Measurements from ENCODE around the gene EIF1B. TPM values are rescaled to one million over a fixed set of nuclear protein-coding genes. Genes with fewer than 3 reads are reported as not detected.

Gene EIF1B
- total and polyA plus RNA-seq, 4 donors, result 36.6 to 186 (median 104) TPM

DNA sequence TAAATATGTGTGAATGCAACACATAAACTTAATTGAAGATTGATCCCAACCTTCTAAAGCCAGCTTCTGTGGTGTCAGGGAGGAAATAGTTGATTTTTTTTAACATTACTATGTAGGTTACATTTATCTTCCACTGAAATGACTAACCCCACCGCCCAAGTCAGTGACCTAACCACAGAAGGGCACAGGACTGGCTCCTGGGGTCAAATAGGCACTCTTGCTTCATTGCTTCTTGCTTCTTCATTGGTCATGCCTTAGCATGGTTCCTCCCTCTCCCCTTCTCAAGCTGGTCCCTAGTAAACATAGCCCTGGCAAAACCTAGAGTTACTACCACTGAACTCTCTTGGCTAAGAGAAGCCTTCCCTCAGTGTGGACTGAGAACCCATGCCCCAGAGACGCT lies 12.3 kb downstream of the EIF1B start:
- H3K9me3 ChIP-seq (ENCODE audit: control insufficient read depth, insufficient read depth, low read length), result no peaks in the 10 kb centered on the region
- no peak overlapping the region for H3K27ac ChIP-seq (ENCODE audit: low read depth, low read length)
- 100% methylated on average over 2 of the region's 2 CpGs for WGBS (ENCODE audit: insufficient coverage)
- no peaks in the 10 kb centered on the region for H3K27me3 ChIP-seq (ENCODE audit: control insufficient read depth, insufficient read depth, low read length)
- H3K36me3 ChIP-seq (ENCODE audit: control insufficient read depth, insufficient read depth, low read length), result no peaks in the 10 kb centered on the region
- no peak for DNase-seq (ENCODE audit: low read depth in 4 of 6, low spot score in 6 of 6)
- no peaks in the 10 kb centered on the region for H3K4me1 ChIP-seq (ENCODE audit: control insufficient read depth, insufficient read depth, low read length)
- H3K4me3 ChIP-seq (ENCODE audit: low read depth, low read length), result no peak overlapping the region

DNA sequence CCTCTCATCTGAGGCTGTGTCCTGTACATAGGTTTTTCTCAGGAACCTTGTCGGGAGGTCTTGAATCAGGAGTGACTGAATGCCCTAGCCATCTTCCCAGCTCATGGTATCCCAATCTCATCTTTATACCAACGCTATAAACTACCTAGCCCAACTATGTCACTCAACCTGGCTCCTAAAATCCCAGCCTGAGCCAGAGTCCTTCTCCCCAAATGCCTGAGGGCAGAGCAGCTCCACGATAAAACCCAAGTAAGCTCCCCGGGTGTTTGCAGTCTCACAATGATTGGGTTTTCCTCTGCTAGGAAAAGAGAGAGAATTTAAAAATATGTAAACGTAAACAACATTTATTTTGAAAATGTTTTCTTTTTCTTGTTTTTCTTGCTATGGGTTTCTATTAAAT lies 14.4 kb downstream of the EIF1B start:
- no peaks in the 10 kb centered on the region for H3K36me3 ChIP-seq (ENCODE audit: control insufficient read depth, insufficient read depth, low read length)
- 100% methylated on average over 2 of the region's 5 CpGs for WGBS (ENCODE audit: insufficient coverage)
- DNase-seq (ENCODE audit: low read depth in 4 of 6, low spot score in 6 of 6), result no peak
- H3K4me1 ChIP-seq (ENCODE audit: control insufficient read depth, insufficient read depth, low read length), result no peaks in the 10 kb centered on the region
- no peaks in the 10 kb centered on the region for H3K27me3 ChIP-seq (ENCODE audit: control insufficient read depth, insufficient read depth, low read length)
- no peak overlapping the region for H3K4me3 ChIP-seq (ENCODE audit: low read depth, low read length)
- H3K27ac ChIP-seq (ENCODE audit: low read depth, low read length), result no peak overlapping the region
- H3K9me3 ChIP-seq (ENCODE audit: control insufficient read depth, insufficient read depth, low read length), result no peaks in the 10 kb centered on the region

DNA sequence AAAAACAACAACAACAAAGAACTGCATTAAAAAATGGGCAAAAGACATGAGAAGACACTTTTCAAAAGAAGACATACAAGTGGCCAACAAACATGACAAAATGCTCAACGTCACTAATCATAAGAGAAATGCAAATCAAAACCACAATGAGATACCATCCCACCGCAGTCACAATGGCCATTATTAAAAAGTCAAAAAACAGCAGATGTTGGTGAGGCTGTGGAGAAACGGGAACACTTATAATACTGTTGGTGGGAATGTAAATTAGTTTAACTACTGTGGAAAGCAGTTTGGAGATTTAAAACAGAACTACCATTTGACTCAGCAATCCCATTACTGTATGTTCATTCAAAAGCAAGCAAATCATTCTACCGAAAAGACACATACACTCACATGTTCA lies 15.1 kb downstream of the EIF1B start:
- no peak for DNase-seq (ENCODE audit: low read depth in 4 of 6, low spot score in 6 of 6)
- no CpG with 5 or more reads among the region's 4 CpGs for WGBS (ENCODE audit: insufficient coverage)
- no peaks in the 10 kb centered on the region for H3K9me3 ChIP-seq (ENCODE audit: control insufficient read depth, insufficient read depth, low read length)

DNA sequence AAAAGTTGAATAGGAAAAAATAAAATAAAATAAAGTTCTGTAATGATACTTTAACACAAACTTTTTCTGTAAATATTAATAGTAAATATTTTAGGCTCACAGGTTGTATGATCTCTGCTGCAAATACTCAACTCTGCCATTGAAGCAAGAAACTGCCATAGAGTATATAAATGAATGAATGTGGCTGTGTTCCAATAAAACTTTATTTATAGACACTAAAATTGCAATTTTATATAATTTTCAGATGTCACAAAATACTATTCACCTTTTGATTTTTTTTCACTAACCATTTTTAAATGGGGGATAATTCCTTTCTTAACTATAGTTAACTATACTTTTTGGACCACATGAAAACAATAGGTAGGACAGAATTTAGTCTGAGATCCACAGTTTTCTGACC lies 16.0 kb downstream of the EIF1B start:
- Histone ChIP-seq H3K4me3 (ENCODE audit: low read depth, low read length) (no peak overlapping the region), H3K36me3 (ENCODE audit: control insufficient read depth, insufficient read depth, low read length) (no peaks in the 10 kb centered on the region), H3K9me3 (ENCODE audit: control insufficient read depth, insufficient read depth, low read length) (no peaks in the 10 kb centered on the region), H3K27ac (ENCODE audit: low read depth, low read length) (no peak overlapping the region), H3K27me3 (ENCODE audit: control insufficient read depth, insufficient read depth, low read length) (no peaks in the 10 kb centered on the region), H3K4me1 (ENCODE audit: control insufficient read depth, insufficient read depth, low read length) (no peaks in the 10 kb centered on the region)
- no peak for DNase-seq (ENCODE audit: low read depth in 4 of 6, low spot score in 6 of 6)

More for the DNA sequence above, 15.1 kb downstream of the EIF1B start:
- no peak overlapping the region for H3K4me3 ChIP-seq (ENCODE audit: low read depth, low read length)
- H3K4me1 ChIP-seq (ENCODE audit: control insufficient read depth, insufficient read depth, low read length), result no peaks in the 10 kb centered on the region
- no peaks in the 10 kb centered on the region for H3K36me3 ChIP-seq (ENCODE audit: control insufficient read depth, insufficient read depth, low read length)
- no peak overlapping the region for H3K27ac ChIP-seq (ENCODE audit: low read depth, low read length)
- no peaks in the 10 kb centered on the region for H3K27me3 ChIP-seq (ENCODE audit: control insufficient read depth, insufficient read depth, low read length)

DNA sequence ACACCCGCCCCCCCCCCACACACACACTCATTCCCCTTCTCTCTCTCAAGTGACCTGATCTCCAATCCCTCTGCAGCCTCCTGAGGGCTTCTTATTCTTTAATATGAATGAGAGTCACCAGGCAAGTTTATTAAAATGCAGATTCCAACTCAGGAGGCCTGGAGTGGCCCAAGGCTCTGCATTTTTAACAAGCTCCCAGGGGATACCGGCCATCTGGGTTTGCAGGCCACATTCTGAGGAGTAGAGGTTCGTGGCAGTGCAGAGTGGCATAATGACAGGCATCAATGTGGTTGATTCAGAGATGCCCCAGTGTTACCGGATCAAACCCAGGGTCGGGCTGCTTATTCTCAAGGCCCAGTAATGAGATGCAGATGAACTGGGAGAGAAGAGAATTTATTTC lies 18.9 kb downstream of the EIF1B start:
- no peak for DNase-seq (ENCODE audit: low read depth in 4 of 6, low spot score in 6 of 6)
- H3K4me3 ChIP-seq (ENCODE audit: low read depth, low read length), result no peak overlapping the region
- no peaks in the 10 kb centered on the region for H3K36me3 ChIP-seq (ENCODE audit: control insufficient read depth, insufficient read depth, low read length)
- no peaks in the 10 kb centered on the region for H3K27me3 ChIP-seq (ENCODE audit: control insufficient read depth, insufficient read depth, low read length)
- H3K9me3 ChIP-seq (ENCODE audit: control insufficient read depth, insufficient read depth, low read length), result no peaks in the 10 kb centered on the region
- 52% methylated on average over 3 of the region's 5 CpGs for WGBS (ENCODE audit: insufficient coverage)
- H3K4me1 ChIP-seq (ENCODE audit: control insufficient read depth, insufficient read depth, low read length), result no peaks in the 10 kb centered on the region
- H3K27ac ChIP-seq (ENCODE audit: low read depth, low read length), result no peak overlapping the region

DNA sequence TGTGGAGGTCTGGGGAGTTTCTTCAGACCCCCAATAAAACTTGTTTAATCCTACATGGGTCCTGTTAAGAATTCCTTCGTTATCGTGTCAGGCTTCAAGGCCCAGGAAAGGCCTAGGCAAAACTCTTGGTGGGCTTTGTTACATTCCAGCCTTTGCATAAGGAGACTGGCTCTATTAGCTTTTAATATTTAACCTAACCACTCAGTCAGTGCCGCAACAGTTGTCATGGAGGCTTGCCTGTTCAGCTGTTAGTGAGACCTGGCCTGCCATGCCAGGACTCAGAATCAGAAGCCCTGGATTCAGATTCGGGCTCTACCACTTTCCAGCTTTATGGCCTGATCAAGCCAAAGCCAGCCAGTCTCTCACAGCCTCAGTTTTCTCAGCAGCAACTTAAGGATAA lies 19.6 kb downstream of the EIF1B start:
- no peaks in the 10 kb centered on the region for H3K9me3 ChIP-seq (ENCODE audit: control insufficient read depth, insufficient read depth, low read length)
- H3K36me3 ChIP-seq (ENCODE audit: control insufficient read depth, insufficient read depth, low read length), result no peaks in the 10 kb centered on the region
- no peak overlapping the region for H3K4me3 ChIP-seq (ENCODE audit: low read depth, low read length)
- no peaks in the 10 kb centered on the region for H3K4me1 ChIP-seq (ENCODE audit: control insufficient read depth, insufficient read depth, low read length)
- H3K27ac ChIP-seq (ENCODE audit: low read depth, low read length), result no peak overlapping the region
- no peak for DNase-seq (ENCODE audit: low read depth in 4 of 6, low spot score in 6 of 6)
- 84% methylated on average over 2 of the region's 4 CpGs for WGBS (ENCODE audit: insufficient coverage)
- H3K27me3 ChIP-seq (ENCODE audit: control insufficient read depth, insufficient read depth, low read length), result no peaks in the 10 kb centered on the region

DNA sequence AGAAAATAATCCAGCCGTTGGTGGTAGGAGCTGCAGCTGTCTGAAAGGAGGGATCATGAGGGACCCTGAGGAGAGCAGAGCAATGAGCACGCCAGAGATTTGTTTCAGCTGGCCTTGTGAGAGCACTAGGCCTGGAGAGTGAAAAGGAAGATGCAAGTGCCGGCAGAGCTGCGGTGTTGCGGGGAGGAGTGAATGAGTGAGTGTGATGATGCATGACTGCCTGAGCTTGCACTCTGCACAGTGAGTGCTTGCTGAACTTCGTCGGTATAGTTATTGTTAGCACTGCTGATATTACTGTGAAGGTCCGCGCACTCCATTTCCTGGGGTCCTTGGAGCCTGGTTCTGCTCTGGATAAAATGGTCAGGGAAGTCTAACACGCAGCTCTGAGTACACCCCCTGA lies 23.2 kb downstream of the EIF1B start:
- no peaks in the 10 kb centered on the region for H3K27me3 ChIP-seq (ENCODE audit: control insufficient read depth, insufficient read depth, low read length)
- H3K4me1 ChIP-seq (ENCODE audit: control insufficient read depth, insufficient read depth, low read length), result no peaks in the 10 kb centered on the region
- H3K36me3 ChIP-seq (ENCODE audit: control insufficient read depth, insufficient read depth, low read length), result no peaks in the 10 kb centered on the region
- H3K4me3 ChIP-seq (ENCODE audit: low read depth, low read length), result no peak overlapping the region
- H3K9me3 ChIP-seq (ENCODE audit: control insufficient read depth, insufficient read depth, low read length), result no peaks in the 10 kb centered on the region
- 90% methylated on average over 8 of the region's 10 CpGs for WGBS (ENCODE audit: insufficient coverage)
- no peak for DNase-seq (ENCODE audit: low read depth in 4 of 6, low spot score in 6 of 6)
- H3K27ac ChIP-seq (ENCODE audit: low read depth, low read length), result no peak overlapping the region

DNA sequence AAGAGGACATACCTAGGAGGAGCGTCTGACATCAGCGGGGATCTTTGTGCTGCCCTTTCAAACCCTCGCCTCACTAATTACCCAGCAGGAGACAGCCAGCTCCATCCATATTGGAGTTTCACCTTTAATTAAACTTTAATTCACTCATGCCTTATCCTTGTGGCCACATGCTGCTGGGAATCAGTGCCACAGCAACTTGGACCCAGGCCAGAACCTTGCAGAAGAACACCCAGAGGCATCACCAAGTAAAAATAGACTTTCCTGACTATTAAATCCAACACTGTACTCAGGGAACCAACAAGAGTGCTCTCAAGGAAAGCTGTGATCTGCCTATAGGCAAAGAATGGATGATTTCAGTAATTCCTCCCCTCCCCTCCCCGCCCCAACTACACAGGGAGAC lies 23.9 kb downstream of the EIF1B start:
- H3K4me3 ChIP-seq (ENCODE audit: low read depth, low read length), result no peak overlapping the region
- H3K27me3 ChIP-seq (ENCODE audit: control insufficient read depth, insufficient read depth, low read length), result no peaks in the 10 kb centered on the region
- no CpG with 5 or more reads among the region's 4 CpGs for WGBS (ENCODE audit: insufficient coverage)
- no peaks in the 10 kb centered on the region for H3K36me3 ChIP-seq (ENCODE audit: control insufficient read depth, insufficient read depth, low read length)
- peak in 1 of 6 donors; percentile 76 for DNase-seq (ENCODE audit: low read depth in 4 of 6, low spot score in 6 of 6)
- H3K27ac ChIP-seq (ENCODE audit: low read depth, low read length), result no peak overlapping the region
- H3K4me1 ChIP-seq (ENCODE audit: control insufficient read depth, insufficient read depth, low read length), result no peaks in the 10 kb centered on the region
- H3K9me3 ChIP-seq (ENCODE audit: control insufficient read depth, insufficient read depth, low read length), result no peaks in the 10 kb centered on the region

DNA sequence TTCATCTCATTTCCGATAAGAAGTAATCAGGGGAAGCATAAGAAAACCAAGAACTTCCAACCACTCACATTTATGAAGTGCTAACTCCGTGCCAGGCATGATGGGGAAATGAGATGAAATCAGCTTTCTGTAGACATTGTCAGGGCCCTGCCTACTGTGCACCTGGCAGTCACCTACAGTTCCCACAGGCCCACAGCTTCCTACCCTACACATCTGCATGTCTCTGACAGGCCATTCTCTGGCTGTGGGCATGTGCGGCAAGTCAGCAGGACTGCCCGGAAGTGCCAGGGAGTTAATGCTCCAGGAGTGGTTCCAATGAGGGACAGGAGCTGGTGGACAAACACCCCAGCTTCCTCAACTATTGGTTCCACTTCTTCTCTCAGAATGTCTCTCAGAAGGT lies 24.3 kb downstream of the EIF1B start:
- Histone ChIP-seq H3K36me3 (ENCODE audit: control insufficient read depth, insufficient read depth, low read length) (no peaks in the 10 kb centered on the region), H3K27me3 (ENCODE audit: control insufficient read depth, insufficient read depth, low read length) (no peaks in the 10 kb centered on the region), H3K4me3 (ENCODE audit: low read depth, low read length) (no peak overlapping the region), H3K4me1 (ENCODE audit: control insufficient read depth, insufficient read depth, low read length) (no peaks in the 10 kb centered on the region), H3K9me3 (ENCODE audit: control insufficient read depth, insufficient read depth, low read length) (no peaks in the 10 kb centered on the region), H3K27ac (ENCODE audit: low read depth, low read length) (no peak overlapping the region)
- WGBS (ENCODE audit: insufficient coverage), result 90% methylated on average over 4 of the region's 4 CpGs
- no peak for DNase-seq (ENCODE audit: low read depth in 4 of 6, low spot score in 6 of 6)

DNA sequence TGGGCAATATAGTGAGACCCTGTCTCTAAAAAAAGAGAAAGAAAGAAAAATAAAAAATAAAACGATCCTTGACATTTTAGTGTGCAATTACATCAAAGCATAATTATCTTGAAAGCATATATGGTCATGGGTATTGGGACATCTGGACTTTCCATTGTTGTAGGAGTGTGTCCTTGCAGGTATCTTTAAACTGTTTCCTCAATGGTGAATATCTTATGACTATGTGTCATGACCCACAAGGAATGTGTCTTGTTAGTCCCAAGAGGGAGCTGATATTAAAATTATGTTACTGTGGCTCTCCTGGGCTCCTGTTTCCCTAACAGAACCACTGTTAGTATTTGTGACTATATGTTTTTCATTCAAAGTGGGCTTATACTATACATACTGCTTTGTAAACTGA lies 26.6 kb downstream of the EIF1B start:
- Histone ChIP-seq H3K36me3 (ENCODE audit: control insufficient read depth, insufficient read depth, low read length) (no peaks in the 10 kb centered on the region), H3K4me1 (ENCODE audit: control insufficient read depth, insufficient read depth, low read length) (no peaks in the 10 kb centered on the region), H3K9me3 (ENCODE audit: control insufficient read depth, insufficient read depth, low read length) (no peaks in the 10 kb centered on the region), H3K27ac (ENCODE audit: low read depth, low read length) (no peak overlapping the region), H3K4me3 (ENCODE audit: low read depth, low read length) (no peak overlapping the region), H3K27me3 (ENCODE audit: control insufficient read depth, insufficient read depth, low read length) (no peaks in the 10 kb centered on the region)
- no peak for DNase-seq (ENCODE audit: low read depth in 4 of 6, low spot score in 6 of 6)
- no CpG with 5 or more reads among the region's 1 CpG for WGBS (ENCODE audit: insufficient coverage)

Data from spinal cord (tissue), 10 donors.